HL-60 (cell line): ENCODE data around the gene TNIP1.

Experiments
- DNase-seq, 2 experiments: peaks; one replicate each; pipeline ENCODE4 v3.0.0-alpha.2; 2010 to 2020; ENCODE audit warnings: low read depth in 1 of 2, low spot score in 1 of 2
- H3K27ac ChIP-seq: fragments of 250-450 bp; sonication (Bioruptor Pico); replicated peaks from 2 replicates; pipeline ENCODE4 v1.5.1; 2020; ENCODE audit warnings: mild to moderate bottlenecking, moderate library complexity
- H3K27me3 ChIP-seq: fragments of 250-450 bp; sonication (Bioruptor Pico); 2 replicates; pipeline ENCODE4 v1.5.1; 2021; ENCODE audit warnings: mild to moderate bottlenecking, moderate library complexity; ENCODE audit not compliant: insufficient read depth, poor library complexity, severe bottlenecking
- H3K4me3 ChIP-seq: replicated peaks from 2 replicates; pipeline ENCODE4 v1.5.1; 2011; ENCODE audit warnings: mild to moderate bottlenecking, control low read depth, low read length; ENCODE audit not compliant: insufficient read depth
- CTCF ChIP-seq: IDR thresholded peaks from one replicate; pipeline ENCODE4 v1.5.1; 2011; ENCODE audit warnings: low read length, control low read depth, inconsistent platforms; ENCODE audit not compliant: insufficient read depth
- GABPA ChIP-seq: IDR thresholded peaks from 2 replicates; pipeline ENCODE4 v1.6.1; 2012; ENCODE audit warnings: low read depth
- POLR2AphosphoS5 ChIP-seq: IDR thresholded peaks from 2 replicates; pipeline ENCODE4 v1.6.1; 2012; ENCODE audit warnings: low read depth
- REST ChIP-seq: IDR thresholded peaks from 2 replicates; pipeline ENCODE4 v1.6.1; 2012; ENCODE audit warnings: low read depth; ENCODE audit not compliant: insufficient replicate concordance
- SPI1 ChIP-seq: IDR thresholded peaks from 2 replicates; pipeline ENCODE4 v1.6.1; 2012; ENCODE audit warnings: low read depth, mild to moderate bottlenecking, borderline replicate concordance

Gene TNIP1

GRCh38 chr5:151098768-151099121 is 17.9 kb upstream of the TNIP1 start:
- H3K4me3 ChIP-seq: no peak overlapping the region
- no peak for TF ChIP-seq SPI1
- no peak for TF ChIP-seq REST
- TF ChIP-seq CTCF: no peak
- TF ChIP-seq POLR2AphosphoS5: no peak
- TF ChIP-seq GABPA: no peak
- no peak for DNase-seq
- no peaks in the 10 kb centered on the region for H3K27me3 ChIP-seq
- peak overlapping the region; percentile 82 for H3K27ac ChIP-seq

- Histone ChIP-seq H3K4me3 (no peak overlapping the region), H3K27ac (peak overlapping the region; percentile 82), H3K27me3 (no peaks in the 10 kb centered on the region)
- peak; percentile 61 to 84 for DNase-seq
- TF ChIP-seq CTCF (no peak), SPI1 (peak; percentile 46; the same call in 1 of the 2 replicates)
Observed at GRCh38 chr5:151097820-151098767, 17.3 kb upstream of the TNIP1 start.

GRCh38 chr5:151097061-151097460 is 16.2 kb upstream of the TNIP1 start:
- TF ChIP-seq CTCF: no peak
- no peak for TF ChIP-seq GABPA
- TF ChIP-seq REST: no peak
- peak; percentile 42; the same call in 1 of the 2 replicates for TF ChIP-seq POLR2AphosphoS5
- peak; percentile 97 for TF ChIP-seq SPI1
- Histone ChIP-seq H3K27me3 (no peaks in the 10 kb centered on the region), H3K27ac (peak overlapping the region; percentile 82), H3K4me3 (no peak overlapping the region)
- peak; percentile 79 to 95 for DNase-seq

- TF ChIP-seq GABPA (no peak), CTCF (no peak), REST (no peak), SPI1 (no peak), POLR2AphosphoS5 (no peak)
- Histone ChIP-seq H3K27ac (peak overlapping the region; percentile 82), H3K27me3 (no peaks in the 10 kb centered on the region), H3K4me3 (no peak overlapping the region)
- DNase-seq: no peak
Observed at GRCh38 chr5:151096001-151096373, 15.2 kb upstream of the TNIP1 start.
